GM19395 (cell line): ENCODE measurements around the gene ARHGAP24.
"Not testable (repeated sequence)": the region's sequence is repeated elsewhere in the genome, so short reads cannot be mapped to it uniquely, and the experiment has no call there.

Experiments used
- ATAC-seq: cut with Tn5 transposase; IDR thresholded peaks from one replicate; pipeline ENCODE4 v1.9.1; 2021; ENCODE audit warnings: mild to moderate bottlenecking, moderate library complexity; ENCODE audit not compliant: unreplicated experiment

The ARHGAP24 gene

DNA sequence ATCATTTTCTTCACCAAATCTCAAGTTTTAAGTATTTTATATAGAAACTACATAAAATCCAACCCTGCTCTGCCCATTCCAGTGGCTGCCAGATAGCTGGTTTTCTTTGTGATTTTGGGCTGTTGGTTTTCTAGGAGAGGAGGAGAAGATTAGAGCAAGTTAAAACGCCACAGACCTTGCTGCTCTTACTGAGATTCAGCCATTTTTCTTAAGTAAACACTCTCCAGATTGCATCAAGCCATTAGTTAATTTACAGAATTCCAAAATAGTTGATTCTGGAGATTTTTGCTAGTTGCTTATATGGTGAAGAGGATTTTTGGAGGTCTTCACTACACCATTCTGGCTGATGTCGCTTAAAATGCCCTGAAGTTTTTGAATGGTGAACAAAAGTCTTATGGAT is 518.7 kb downstream of the ARHGAP24 start:
- no peak for ATAC-seq

DNA sequence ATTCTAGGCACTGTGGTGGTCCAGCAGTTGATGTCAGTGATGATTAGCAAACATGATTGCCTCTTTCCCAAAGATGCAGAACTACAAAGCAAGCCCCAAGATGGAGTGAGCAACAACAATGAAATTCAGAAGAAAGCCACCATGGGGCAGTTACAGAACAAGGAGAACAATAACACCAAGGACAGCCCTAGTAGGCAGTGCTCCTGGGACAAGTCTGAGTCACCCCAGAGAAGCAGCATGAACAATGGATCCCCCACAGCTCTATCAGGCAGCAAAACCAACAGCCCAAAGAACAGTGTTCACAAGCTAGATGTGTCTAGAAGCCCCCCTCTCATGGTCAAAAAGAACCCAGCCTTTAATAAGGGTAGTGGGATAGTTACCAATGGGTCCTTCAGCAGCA is 519.6 kb downstream of the ARHGAP24 start:
- no peak for ATAC-seq

DNA sequence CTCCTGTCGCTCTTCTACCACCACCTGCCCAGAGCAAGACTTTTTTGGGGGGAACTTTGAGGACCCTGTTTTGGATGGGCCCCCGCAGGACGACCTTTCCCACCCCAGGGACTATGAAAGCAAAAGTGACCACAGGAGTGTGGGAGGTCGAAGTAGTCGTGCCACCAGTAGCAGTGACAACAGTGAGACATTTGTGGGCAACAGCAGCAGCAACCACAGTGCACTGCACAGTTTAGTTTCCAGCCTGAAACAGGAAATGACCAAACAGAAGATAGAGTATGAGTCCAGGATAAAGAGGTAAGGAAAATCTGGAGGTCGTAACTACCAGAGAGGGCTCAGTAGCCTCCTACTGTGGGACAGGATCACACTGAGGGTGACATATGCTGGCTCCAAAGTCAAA is 520.4 kb downstream of the ARHGAP24 start:
- peak; percentile 58 for ATAC-seq

DNA sequence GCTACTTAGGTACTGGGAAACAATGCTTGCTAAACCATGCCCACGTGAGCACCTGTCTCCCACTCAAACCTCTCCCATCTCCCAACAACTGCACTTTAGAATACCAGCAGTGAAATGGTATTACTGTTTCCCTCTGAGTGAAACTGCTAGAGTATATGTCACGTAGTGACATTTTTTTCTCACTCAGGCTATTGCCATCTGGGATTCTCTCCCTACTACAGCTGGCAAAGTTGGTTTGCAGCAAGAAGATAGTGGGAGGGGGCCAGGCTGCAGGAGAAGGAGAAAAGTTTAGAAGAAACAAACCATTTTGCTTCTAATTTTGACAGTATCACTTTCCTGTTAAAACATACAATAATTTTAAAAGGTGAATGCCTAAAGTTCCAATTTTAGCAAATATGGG is 526.6 kb downstream of the ARHGAP24 start:
- ATAC-seq, result no peak

GRCh38 chr4:86004030-86004429 is 529.1 kb downstream of the ARHGAP24 start:
- ATAC-seq, result no peak

DNA sequence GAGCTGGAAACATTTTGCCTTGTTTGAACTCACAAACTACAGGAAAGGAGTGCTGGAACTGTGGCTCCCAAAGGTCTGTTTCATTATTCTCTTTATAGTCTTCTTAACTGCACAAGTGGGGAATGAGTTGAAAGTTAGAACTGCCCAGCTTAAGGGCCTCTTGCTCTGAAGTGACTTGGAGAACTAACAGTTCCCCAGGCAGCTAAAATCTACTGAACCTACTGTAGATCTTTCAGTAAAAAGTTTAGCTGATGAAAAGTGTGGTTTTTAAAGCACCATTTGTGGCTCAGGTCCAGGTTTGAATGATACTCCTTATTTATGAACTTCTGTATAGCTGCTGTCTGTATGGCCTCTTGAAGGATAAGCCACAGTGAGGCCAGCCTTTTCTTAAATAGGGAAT is 531.1 kb downstream of the ARHGAP24 start:
- no peak for ATAC-seq

GRCh38 chr4:86007042-86007441 is 532.1 kb downstream of the ARHGAP24 start:
- ATAC-seq, result no peak

GRCh38 chr4:86011117-86011516 is 536.2 kb downstream of the ARHGAP24 start:
- no peak for ATAC-seq

- ATAC-seq, result no peak
These were observed 538.7 kb downstream of the ARHGAP24 start for GRCh38 chr4:86013621-86014020.

GRCh38 chr4:86014599-86014998 is 539.6 kb downstream of the ARHGAP24 start:
- peak; percentile 89 for ATAC-seq

DNA sequence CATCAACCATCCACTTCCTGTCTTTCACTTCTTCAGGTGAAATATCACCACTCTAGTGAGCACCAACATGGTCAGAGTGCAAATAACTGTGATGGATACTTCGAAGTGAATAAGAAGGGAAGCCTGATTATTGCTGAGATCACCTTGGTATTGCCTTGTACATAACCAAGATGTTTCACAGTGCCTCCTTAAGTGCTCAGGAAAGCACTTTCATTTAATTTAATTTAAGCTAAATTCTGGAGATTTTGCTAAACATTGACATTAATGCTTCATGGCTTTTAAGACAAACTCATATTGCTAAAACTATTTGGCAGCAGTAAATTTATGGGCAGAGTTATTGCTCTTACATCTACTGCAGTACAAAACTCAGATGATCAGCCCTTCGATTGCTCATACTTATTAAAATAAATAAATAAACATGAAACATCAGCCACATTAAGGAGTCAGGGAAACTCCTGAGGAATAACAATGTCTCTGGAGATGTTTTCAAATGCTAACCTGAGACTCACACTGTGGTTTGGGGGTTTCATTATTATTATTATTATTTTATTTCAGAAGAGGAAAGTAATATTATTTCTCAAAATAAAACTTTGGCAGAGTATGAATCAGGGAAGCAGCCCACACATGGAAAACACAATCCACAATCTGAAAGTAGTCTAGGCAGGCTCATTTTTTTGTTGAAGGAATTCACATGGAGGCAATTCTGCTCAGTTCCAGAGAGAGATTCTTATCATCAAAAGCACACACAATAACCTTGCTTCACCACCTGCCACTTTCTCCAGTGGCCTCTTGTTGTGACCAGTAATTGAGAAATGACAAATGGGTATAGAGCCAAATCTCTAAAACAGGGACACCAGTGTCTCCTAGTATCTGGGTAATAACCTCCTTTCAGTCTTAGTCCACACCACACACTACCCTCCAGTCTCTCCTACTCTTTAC is 540.7 kb downstream of the ARHGAP24 start:
- ATAC-seq, result no peak

- no peak for ATAC-seq
These were observed 544.4 kb downstream of the ARHGAP24 start for GRCh38 chr4:86019362-86019761.

DNA sequence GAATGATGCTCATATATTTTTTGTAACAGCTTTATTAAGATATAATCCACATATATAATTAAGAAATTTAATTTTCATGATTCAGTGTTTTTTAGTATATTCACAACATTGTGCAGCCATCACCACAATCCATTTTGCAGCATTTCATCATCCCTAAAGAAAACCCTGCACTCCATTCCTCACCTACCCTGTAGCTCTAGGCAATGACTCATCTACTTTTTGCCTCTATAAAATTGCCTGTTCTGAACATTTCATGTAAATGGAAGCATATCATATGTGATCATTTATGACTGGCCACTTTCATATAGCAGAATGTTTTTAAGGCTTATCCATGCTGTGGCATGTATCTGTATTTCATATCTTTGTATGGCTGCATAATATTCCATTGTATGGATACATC is 545.0 kb downstream of the ARHGAP24 start:
- no peak for ATAC-seq

- not testable (repeated sequence) for ATAC-seq
These were observed 546.7 kb downstream of the ARHGAP24 start for GRCh38 chr4:86021671-86022070.

GRCh38 chr4:86026720-86027119 is 551.8 kb downstream of the ARHGAP24 start:
- ATAC-seq, result no peak

DNA sequence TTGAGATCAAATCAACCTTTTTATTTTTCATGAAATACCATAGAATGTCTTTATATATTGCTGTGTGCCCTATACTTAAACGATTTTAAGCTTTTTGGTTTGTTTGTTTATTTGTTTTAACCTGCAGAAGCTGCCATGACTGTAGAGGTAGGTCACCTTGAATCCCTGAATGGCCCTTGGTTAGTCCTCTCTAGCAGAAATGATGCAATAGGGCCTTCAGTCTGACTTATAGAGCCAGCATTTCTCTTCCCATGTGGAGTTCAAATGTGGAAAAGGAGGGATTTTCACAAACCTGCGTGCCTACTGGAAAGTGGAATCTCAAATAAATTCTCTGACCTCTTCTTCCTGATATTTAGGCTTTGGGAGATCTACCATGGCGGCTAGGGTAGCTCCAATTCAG is 557.0 kb downstream of the ARHGAP24 start:
- ATAC-seq, result no peak

GRCh38 chr4:86032476-86033022 is 557.6 kb downstream of the ARHGAP24 start:
- ATAC-seq, result no peak

DNA sequence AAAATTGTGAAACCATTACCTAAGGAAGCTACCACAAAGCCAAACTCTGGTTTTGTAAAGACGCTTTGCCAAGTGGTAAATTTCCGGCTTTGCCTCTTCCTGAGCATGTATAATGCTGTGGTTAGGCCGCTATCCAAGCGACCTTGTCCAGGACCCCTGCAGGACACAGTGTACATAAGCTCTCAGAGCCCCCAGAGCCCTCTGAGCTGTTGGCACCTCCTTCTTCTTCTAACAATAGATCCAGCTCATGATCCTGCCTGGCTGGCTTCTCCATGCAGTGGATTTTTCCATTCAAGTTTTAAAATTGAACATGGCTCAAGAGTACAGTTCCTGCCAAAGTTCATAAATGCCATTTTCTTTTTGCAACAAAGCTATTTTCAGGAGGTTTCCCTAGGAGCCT is 558.2 kb downstream of the ARHGAP24 start:
- no peak for ATAC-seq

GRCh38 chr4:86034616-86035015 is 559.7 kb downstream of the ARHGAP24 start:
- no peak for ATAC-seq

GRCh38 chr4:86035688-86036087 is 560.7 kb downstream of the ARHGAP24 start:
- ATAC-seq, result no peak

DNA sequence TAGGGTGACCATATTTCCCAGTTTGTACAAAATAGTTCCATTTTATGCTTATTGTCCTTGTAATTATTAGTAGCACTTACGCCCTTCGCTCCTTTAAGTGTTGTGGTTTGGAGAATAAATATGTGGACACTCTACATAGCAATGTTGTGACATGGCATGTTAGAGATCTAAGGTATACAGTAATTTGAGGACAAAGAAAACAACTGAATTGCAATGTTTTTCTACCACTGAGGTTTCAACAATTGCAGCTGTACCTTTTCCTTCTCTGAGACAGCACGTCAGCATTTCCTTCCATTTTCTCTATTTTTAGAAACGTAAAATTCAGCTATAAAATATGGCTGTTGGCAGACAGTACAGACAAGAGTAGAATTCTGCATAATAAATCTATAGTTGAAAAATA is 561.8 kb downstream of the ARHGAP24 start:
- no peak for ATAC-seq

DNA sequence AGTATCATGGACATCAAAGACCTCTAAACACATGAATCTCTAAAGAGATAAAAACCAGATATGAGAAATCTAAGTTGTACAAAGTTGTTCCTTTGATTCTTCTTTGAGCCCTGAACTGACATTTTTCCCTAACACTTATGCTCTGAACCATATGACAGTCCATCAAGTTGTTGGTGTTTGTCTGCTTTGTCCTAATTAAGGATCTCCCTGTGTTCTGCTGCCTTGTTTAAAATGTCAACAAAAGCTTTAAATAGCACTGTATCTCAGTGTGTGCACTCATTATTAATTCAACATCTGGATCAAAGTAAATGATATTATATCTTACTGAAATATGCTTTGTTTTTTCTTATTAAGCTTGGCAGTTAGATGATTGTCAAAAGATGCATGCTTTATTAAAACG is 563.1 kb downstream of the ARHGAP24 start:
- ATAC-seq, result no peak
